ENCODE results near the gene GSTM3.

The GSTM3 gene

GRCh38 chr1:109740615-109741373 lies at the start of gene GSTM3:
TSS of gene GSTM3 (minus strand) at chr1:109741038. CDS start at chr1:109740287, 751 bp downstream.
- DNase-seq, result peak; percentile 53 to 78

GRCh38 chr1:109790329-109790728 lies 49.5 kb upstream of the GSTM3 start:
- DNase-seq, result no peak

- no peak for DNase-seq
Observed at GRCh38 chr1:109789551-109790180, 48.8 kb upstream of the GSTM3 start.

- DNase-seq, result peak in 1 of 2 experiments; percentile 57
Observed at GRCh38 chr1:109788695-109789521, 48.1 kb upstream of the GSTM3 start.

GRCh38 chr1:109787845-109788601 lies 47.2 kb upstream of the GSTM3 start:
- no peak for DNase-seq

- DNase-seq, result no peak
Observed at GRCh38 chr1:109787211-109787844, 46.5 kb upstream of the GSTM3 start.

GRCh38 chr1:109786531-109787021 lies 45.7 kb upstream of the GSTM3 start:
- no peak for DNase-seq

GRCh38 chr1:109786112-109786480 lies 45.3 kb upstream of the GSTM3 start:
- no peak for DNase-seq

GRCh38 chr1:109785446-109786111 lies 44.7 kb upstream of the GSTM3 start:
- no peak for DNase-seq

GRCh38 chr1:109784551-109785252 lies 43.9 kb upstream of the GSTM3 start:
- no peak for DNase-seq

- no peak for DNase-seq
Observed at GRCh38 chr1:109783436-109783835, 42.6 kb upstream of the GSTM3 start.

- no peak for DNase-seq
Observed at GRCh38 chr1:109782927-109783326, 42.1 kb upstream of the GSTM3 start.

GRCh38 chr1:109782514-109782913 lies 41.7 kb upstream of the GSTM3 start:
- peak; percentile 17 to 61 for DNase-seq

- no peak for DNase-seq
Observed at GRCh38 chr1:109781806-109782205, 41.0 kb upstream of the GSTM3 start.

GRCh38 chr1:109780982-109781381 lies 40.1 kb upstream of the GSTM3 start:
- no peak for DNase-seq

GRCh38 chr1:109777980-109778625 lies 37.3 kb upstream of the GSTM3 start:
- no peak for DNase-seq

GRCh38 chr1:109777436-109777835 lies 36.6 kb upstream of the GSTM3 start:
- DNase-seq, result no peak

GRCh38 chr1:109776911-109777310 lies 36.1 kb upstream of the GSTM3 start:
- peak; percentile 79 to 92 for DNase-seq

GRCh38 chr1:109776206-109776835 lies 35.5 kb upstream of the GSTM3 start:
- no peak for DNase-seq

GRCh38 chr1:109775398-109775797 lies 34.6 kb upstream of the GSTM3 start:
- DNase-seq, result no peak
